HepG2 (cell line): ENCODE results near the gene IL4I1. TPM values are rescaled to one million over a fixed set of nuclear protein-coding genes. Genes with fewer than 3 reads are reported as not detected.

Experiments used
- CCAR2 ChIP-seq: fragments of 200-400 bp; formaldehyde crosslinking; optimal IDR thresholded peaks from 2 replicates; pipeline ENCODE3; 2018; ENCODE audit warnings: low read depth, mild to moderate bottlenecking, low read length, moderate library complexity
- GABPA ChIP-seq, 2 experiments: IDR thresholded peaks; 2 replicates each; pipeline ENCODE4 v1.6.1; 2011 to 2016; ENCODE audit warnings: low read depth in 2 of 2, low read length in 1 of 2, missing biosample characterization in 1 of 2, missing genetic modification characterization in 1 of 2
- HNF4A ChIP-seq: sonication (generic); formaldehyde crosslinking; IDR thresholded peaks from 2 replicates; pipeline ENCODE4 v1.4.0; 2020; ENCODE audit warnings: missing genetic modification reagents
- KDM5A ChIP-seq: fragments of 200-600 bp; sonication (generic); IDR thresholded peaks from 2 replicates; pipeline ENCODE4 v1.7.0; 2018; ENCODE audit warnings: antibody characterized with exemption, mild to moderate bottlenecking, low read length, borderline replicate concordance
- KDM5B ChIP-seq: sonication (generic); formaldehyde crosslinking; IDR thresholded peaks from 2 replicates; pipeline ENCODE4 v1.4.0; 2020; ENCODE audit warnings: missing genetic modification reagents, mild to moderate bottlenecking, borderline replicate concordance
- KMT2A ChIP-seq: sonication (generic); formaldehyde crosslinking; IDR thresholded peaks from 2 replicates; pipeline ENCODE4 v1.4.0; 2020; ENCODE audit warnings: missing genetic modification reagents
- LCORL ChIP-seq, 2 experiments: fragments of 450-650 bp in 1 of 2; sonication (generic) in 1 of 2; formaldehyde crosslinking in 1 of 2; IDR thresholded peaks; 2 replicates each; pipeline versions ENCODE4 v1.5.0 to v1.6.1; 2017 to 2020; ENCODE audit warnings: antibody characterized with exemption in 1 of 2, missing genetic modification reagents in 1 of 2
- MAZ ChIP-seq, 2 experiments: sonication (generic) in 1 of 2; formaldehyde crosslinking in 1 of 2; IDR thresholded peaks; 2 replicates each; pipeline versions ENCODE4 v1.5.0 to v1.6.1; 2012 to 2020; ENCODE audit warnings: low read depth in 2 of 2, mild to moderate bottlenecking in 2 of 2, borderline replicate concordance in 1 of 2, improper control_type of control experiment in 1 of 2, low read length in 1 of 2, missing genetic modification reagents in 1 of 2, moderate library complexity in 1 of 2
- NFIC ChIP-seq: IDR thresholded peaks from 2 replicates; pipeline ENCODE4 v1.6.1; 2012; ENCODE audit warnings: mild to moderate bottlenecking, low read length, inconsistent platforms
- NR1H2 ChIP-seq: sonication (generic); formaldehyde crosslinking; IDR thresholded peaks from 2 replicates; pipeline ENCODE4 v1.8.1; 2022; ENCODE audit warnings: low read depth, missing genetic modification reagents, borderline replicate concordance
- POLR2AphosphoS5 ChIP-seq: IDR thresholded peaks from 2 replicates; pipeline ENCODE4 v1.6.1; 2012; ENCODE audit warnings: low read depth, low read length
- REPIN1 ChIP-seq: sonication (generic); formaldehyde crosslinking; IDR thresholded peaks from 2 replicates; pipeline ENCODE4 v1.8.0; 2022; ENCODE audit warnings: missing genetic modification reagents, low read depth, mild to moderate bottlenecking, borderline replicate concordance
- RFXAP ChIP-seq: sonication (generic); formaldehyde crosslinking; IDR thresholded peaks from 2 replicates; pipeline ENCODE4 v1.4.0; 2020; ENCODE audit warnings: missing genetic modification reagents, borderline replicate concordance
- SMAD3 ChIP-seq: sonication (generic); formaldehyde crosslinking; IDR thresholded peaks from 2 replicates; pipeline ENCODE4 v1.4.0; 2020; ENCODE audit warnings: missing genetic modification reagents
- SP140L ChIP-seq: sonication (generic); formaldehyde crosslinking; IDR thresholded peaks from 2 replicates; pipeline ENCODE4 v1.4.0; 2020; ENCODE audit warnings: missing genetic modification reagents, borderline replicate concordance
- SP2 ChIP-seq: sonication (generic); formaldehyde crosslinking; IDR thresholded peaks from 2 replicates; pipeline ENCODE4 v1.5.1; 2020; ENCODE audit warnings: mild to moderate bottlenecking, missing genetic modification reagents
- TBX3 ChIP-seq: fragments of 450-650 bp; IDR thresholded peaks from 2 replicates; pipeline ENCODE4 v1.6.1; 2017; ENCODE audit warnings: antibody characterized with exemption, mild to moderate bottlenecking, inconsistent platforms, borderline replicate concordance
- YEATS2 ChIP-seq: sonication (generic); formaldehyde crosslinking; IDR thresholded peaks from 2 replicates; pipeline ENCODE4 v1.4.0; 2020; ENCODE audit warnings: missing genetic modification reagents, borderline replicate concordance
- ZBTB7B ChIP-seq: sonication (generic); formaldehyde crosslinking; IDR thresholded peaks from 2 replicates; pipeline ENCODE4 v1.4.0; 2020; ENCODE audit warnings: missing genetic modification reagents
- ZMYM3 ChIP-seq: sonication (generic); formaldehyde crosslinking; IDR thresholded peaks from 2 replicates; pipeline ENCODE4 v1.5.1; 2020; ENCODE audit warnings: mild to moderate bottlenecking, missing genetic modification reagents
- ZNF253 ChIP-seq: sonication (generic); formaldehyde crosslinking; IDR thresholded peaks from 2 replicates; pipeline ENCODE4 v1.8.0; 2022; ENCODE audit warnings: mild to moderate bottlenecking, missing genetic modification reagents, borderline replicate concordance
- ZNF441 ChIP-seq: sonication (generic); formaldehyde crosslinking; IDR thresholded peaks from 2 replicates; pipeline ENCODE4 v1.7.0; 2021; ENCODE audit warnings: missing genetic modification reagents, borderline replicate concordance
- ZNF879 ChIP-seq: sonication (generic); formaldehyde crosslinking; IDR thresholded peaks from 2 replicates; pipeline ENCODE4 v1.8.1; 2023; ENCODE audit warnings: missing genetic modification reagents
- ZSCAN20 ChIP-seq: sonication (generic); formaldehyde crosslinking; IDR thresholded peaks from 2 replicates; pipeline ENCODE4 v1.4.0; 2020; ENCODE audit warnings: missing genetic modification reagents, mild to moderate bottlenecking, borderline replicate concordance
- polyA plus RNA-seq, 8 experiments: library from polyadenylated mRNA; depleted of rRNA in 3 of 8; stranded (reverse) in 7 of 8; unstranded in 1 of 8; fragments of >200 nt; fragmentation: Illumina TruSeq in 4 of 8; extraction: Trizol in 4 of 8; gene quantifications; 2 replicates each; pipeline versions ENCODE4 v1.2.1 to v1.2.3, GENCODE V29; 2011 to 2016; ENCODE audit warnings: low read depth in 4 of 8, missing spikeins in 1 of 8, mixed read lengths in 1 of 8; ENCODE audit not compliant: insufficient read depth in 1 of 8
- total RNA-seq, 5 experiments: library from RNA; depleted of rRNA; stranded (reverse); fragments of >200 nt; fragmentation: Illumina TruSeq; extraction: Trizol; gene quantifications; 2 replicates each; pipeline ENCODE4 v1.2.3, GENCODE V29; 2016; ENCODE audit warnings: low read depth in 1 of 5
- TF ChIP-seq, protein P1 (sequence below): IDR thresholded peaks from 2 replicates; pipeline ENCODE4 v1.6.1; 2016; ENCODE audit warnings: mild to moderate bottlenecking
- TF ChIP-seq, protein P2 (sequence below): sonication (generic); formaldehyde crosslinking; IDR thresholded peaks from 2 replicates; pipeline ENCODE4 v1.4.0; 2020; ENCODE audit warnings: missing genetic modification reagents

The IL4I1 gene
- total and polyA plus RNA-seq, 2 of the 13 experiments (the other 11 are each of a cell fraction or from before 2014, with no cell fraction given) = not detected

DNA sequence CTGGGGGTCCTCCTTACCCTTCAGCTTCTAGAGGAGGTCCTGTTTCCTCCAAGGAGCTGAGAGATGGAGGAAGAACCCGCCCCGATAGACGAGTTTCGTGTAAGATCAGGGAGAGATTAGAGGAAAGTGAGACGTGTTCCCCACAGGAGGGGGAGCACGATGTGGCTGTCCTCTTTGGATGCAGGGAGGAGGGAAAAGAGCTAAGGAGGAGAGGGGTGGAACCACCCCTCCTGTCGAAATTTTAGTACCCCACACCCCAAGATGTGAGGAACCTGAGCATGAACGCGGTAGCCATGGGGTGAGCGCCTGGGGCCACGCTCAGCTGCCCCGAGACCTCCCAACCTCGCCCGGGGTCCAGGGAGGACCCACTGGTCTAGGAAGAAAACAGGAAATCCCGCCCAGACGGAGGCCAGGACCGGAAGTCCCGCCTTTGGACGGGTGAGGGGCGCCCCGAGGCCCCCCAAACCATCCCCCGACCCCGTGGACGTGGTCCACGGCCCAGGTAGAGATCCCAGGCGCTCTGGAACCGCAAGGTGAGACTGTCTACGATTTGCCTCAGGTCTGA lies 20.7 kb downstream of the IL4I1 start (continued):
- TF ChIP-seq KDM5A = peak; percentile 18; the same call in 1 of the 2 replicates
- TF ChIP-seq, protein P1, sequence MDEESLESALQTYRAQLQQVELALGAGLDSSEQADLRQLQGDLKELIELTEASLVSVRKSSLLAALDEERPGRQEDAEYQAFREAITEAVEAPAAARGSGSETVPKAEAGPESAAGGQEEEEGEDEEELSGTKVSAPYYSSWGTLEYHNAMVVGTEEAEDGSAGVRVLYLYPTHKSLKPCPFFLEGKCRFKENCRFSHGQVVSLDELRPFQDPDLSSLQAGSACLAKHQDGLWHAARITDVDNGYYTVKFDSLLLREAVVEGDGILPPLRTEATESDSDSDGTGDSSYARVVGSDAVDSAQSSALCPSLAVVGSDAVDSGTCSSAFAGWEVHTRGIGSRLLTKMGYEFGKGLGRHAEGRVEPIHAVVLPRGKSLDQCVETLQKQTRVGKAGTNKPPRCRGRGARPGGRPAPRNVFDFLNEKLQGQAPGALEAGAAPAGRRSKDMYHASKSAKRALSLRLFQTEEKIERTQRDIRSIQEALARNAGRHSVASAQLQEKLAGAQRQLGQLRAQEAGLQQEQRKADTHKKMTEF (CRISPR knock-in tag) = peak; percentile 35; the same call in 1 of the 2 replicates
- 0 out of 2 replicates have a peak, but pooled peaks have one; percentile 12 for TF ChIP-seq ZMYM3 (CRISPR knock-in tag)
- no peak for TF ChIP-seq TBX3
- no peak for TF ChIP-seq REPIN1
- TF ChIP-seq ZNF253 = 0 out of 2 replicates have a peak, but pooled peaks have one; percentile 15
- TF ChIP-seq GABPA (IDR thresholded peaks at IDR 0.05; ENCODE audit: low read depth, low read length) = peak; percentile 83
- TF ChIP-seq GABPA (CRISPR knock-in tag; IDR thresholded peaks at IDR 0.05; ENCODE audit: low read depth) = peak; percentile 90
- TF ChIP-seq, protein P2, sequence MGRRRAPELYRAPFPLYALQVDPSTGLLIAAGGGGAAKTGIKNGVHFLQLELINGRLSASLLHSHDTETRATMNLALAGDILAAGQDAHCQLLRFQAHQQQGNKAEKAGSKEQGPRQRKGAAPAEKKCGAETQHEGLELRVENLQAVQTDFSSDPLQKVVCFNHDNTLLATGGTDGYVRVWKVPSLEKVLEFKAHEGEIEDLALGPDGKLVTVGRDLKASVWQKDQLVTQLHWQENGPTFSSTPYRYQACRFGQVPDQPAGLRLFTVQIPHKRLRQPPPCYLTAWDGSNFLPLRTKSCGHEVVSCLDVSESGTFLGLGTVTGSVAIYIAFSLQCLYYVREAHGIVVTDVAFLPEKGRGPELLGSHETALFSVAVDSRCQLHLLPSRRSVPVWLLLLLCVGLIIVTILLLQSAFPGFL (CRISPR knock-in tag) = peak; percentile 34; the same call in 1 of the 2 replicates
- peak; percentile 89 for TF ChIP-seq SP2 (CRISPR knock-in tag)
- TF ChIP-seq NR1H2 (CRISPR knock-in tag) = 0 out of 2 replicates have a peak, but pooled peaks have one; percentile 36
- TF ChIP-seq SP140L (CRISPR knock-in tag) = 0 out of 2 replicates have a peak, but pooled peaks have one; percentile 6
- TF ChIP-seq KDM5B = 0 out of 2 replicates have a peak, but pooled peaks have one; percentile 11
- no peak for TF ChIP-seq ZNF879 (CRISPR knock-in tag)
- TF ChIP-seq LCORL (IDR thresholded peaks at IDR 0.05) = no peak
- TF ChIP-seq LCORL (CRISPR knock-in tag; IDR thresholded peaks at IDR 0.05) = 0 out of 2 replicates have a peak, but pooled peaks have one; percentile 27
- 0 out of 2 replicates have a peak, but pooled peaks have one; percentile 28 for TF ChIP-seq ZNF441 (CRISPR knock-in tag)
- TF ChIP-seq POLR2AphosphoS5 = peak; percentile 45
- TF ChIP-seq HNF4A (CRISPR knock-in tag) = no peak
- 0 out of 2 replicates have a peak, but pooled peaks have one; percentile 37 for TF ChIP-seq KMT2A (CRISPR knock-in tag)
- no peak for TF ChIP-seq MAZ (IDR thresholded peaks at IDR 0.05; ENCODE audit: borderline replicate concordance, low read depth, low read length)
- no peak for TF ChIP-seq MAZ (CRISPR knock-in tag; IDR thresholded peaks at IDR 0.05; ENCODE audit: low read depth)
- no peak for TF ChIP-seq NFIC
- TF ChIP-seq RFXAP (CRISPR knock-in tag) = 0 out of 2 replicates have a peak, but pooled peaks have one; percentile 13
- 0 out of 2 replicates have a peak, but pooled peaks have one; percentile 21 for TF ChIP-seq SMAD3 (CRISPR knock-in tag)
- 0 out of 2 replicates have a peak, but pooled peaks have one; percentile 54 for TF ChIP-seq YEATS2 (CRISPR knock-in tag)
- peak; percentile 86 for TF ChIP-seq ZBTB7B
- 0 out of 2 replicates have a peak, but pooled peaks have one; percentile 52 for TF ChIP-seq ZSCAN20
- no peak for TF ChIP-seq CCAR2
